GM18870 (cell line): ENCODE results near the gene GANC.

Source experiments
- ATAC-seq: cut with Tn5 transposase; IDR thresholded peaks from one replicate; pipeline ENCODE4 v1.9.1; 2021; ENCODE audit warnings: moderate library complexity; ENCODE audit not compliant: unreplicated experiment

GANC gene

DNA sequence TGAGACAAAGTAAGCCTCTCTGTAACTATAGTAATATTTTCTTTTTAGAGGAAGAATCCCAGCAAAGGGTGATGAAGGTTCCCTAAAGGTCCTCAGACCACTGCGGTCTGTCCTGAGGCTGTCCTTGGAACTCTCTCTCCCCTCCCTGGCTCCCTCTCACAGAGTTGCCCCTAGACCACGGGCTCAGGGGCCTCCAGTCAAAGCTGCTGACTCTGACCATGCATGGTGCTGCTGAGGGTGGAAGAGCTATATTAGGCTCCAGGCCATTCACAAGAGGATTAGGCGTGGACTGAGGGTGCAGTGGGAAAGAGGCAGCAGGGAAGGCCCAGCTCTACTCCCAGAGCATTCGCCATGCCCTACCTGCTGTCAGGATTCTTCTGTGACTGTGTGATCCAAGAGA is 100.9 kb downstream of the GANC start:
- no peak for ATAC-seq

DNA sequence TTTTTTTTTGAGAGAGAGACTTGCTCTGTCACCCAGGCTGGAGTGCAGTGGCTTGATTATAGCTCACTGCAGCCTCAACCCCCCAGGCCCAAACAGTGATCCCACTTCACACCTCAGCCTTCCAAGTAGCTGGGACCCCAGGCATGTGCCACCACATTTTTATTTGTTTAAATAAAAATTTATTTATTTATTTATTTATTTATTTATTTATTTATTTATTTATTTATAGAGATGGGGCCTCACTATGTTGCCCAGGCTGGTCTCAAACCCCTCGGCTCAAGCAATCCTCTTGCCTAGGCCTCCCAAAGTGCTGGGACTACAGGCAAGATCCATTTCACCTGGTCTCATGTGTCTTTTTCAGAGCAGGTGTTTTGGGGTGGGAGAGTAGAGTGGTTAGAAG is 101.8 kb downstream of the GANC start:
- no peak for ATAC-seq

DNA sequence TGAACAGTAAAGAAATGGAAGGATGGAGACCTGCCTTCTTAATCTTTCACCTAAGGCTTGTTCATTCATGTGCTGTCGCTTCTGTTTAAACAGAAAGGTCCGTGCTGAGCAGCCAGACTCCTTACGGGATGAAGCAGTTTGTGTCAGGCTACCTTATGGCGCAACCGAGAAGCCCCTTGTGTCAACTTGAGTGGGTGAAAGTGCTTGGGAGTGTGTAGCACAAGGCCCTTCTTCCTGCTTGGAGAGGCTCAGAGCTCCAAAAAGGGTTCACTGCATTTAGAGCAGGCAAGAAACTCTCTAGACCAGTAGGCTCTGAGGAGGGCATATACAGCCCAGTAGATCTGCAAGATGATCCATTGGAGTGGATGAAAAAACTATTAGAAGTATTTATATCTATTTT is 102.3 kb downstream of the GANC start:
- no peak for ATAC-seq

DNA sequence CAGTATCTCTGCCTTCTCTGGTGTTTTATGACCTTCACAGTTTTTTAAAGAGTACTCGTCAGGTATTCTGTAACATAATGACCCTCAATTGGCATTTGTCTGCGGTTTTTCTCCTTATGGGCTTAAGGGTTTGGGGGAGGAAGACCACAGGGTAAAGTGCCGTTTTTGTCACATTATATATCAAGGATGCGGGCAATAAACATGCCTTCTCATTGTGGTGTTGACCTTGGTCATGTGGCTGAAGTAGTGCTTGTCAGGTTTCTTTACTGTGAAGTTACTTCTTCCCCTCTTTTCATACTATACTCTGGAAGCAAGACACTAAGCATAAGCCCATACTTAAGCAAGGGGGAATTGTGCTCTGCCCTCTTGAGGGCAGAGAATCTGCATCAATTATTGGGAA is 102.9 kb downstream of the GANC start:
- ATAC-seq: no peak

DNA sequence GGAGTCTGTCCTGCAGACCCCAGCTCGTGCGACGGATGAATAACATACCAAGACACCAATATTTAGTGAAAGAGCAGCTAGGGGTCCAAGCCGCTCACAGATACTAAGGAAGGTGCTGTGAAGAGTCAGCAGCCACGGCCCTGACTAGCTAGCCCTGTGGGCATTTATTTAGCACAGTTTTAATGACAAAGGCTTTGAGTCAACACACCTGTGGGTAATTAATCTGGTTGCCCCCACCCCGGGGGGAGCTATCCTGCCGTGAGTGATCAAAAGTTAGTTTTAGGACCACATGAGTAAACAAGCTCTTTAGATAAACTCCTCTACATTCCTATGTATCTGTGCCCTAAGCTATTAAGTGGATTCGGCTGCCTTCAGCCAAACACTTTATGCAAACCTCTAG is 105.0 kb downstream of the GANC start:
- ATAC-seq: no peak

DNA sequence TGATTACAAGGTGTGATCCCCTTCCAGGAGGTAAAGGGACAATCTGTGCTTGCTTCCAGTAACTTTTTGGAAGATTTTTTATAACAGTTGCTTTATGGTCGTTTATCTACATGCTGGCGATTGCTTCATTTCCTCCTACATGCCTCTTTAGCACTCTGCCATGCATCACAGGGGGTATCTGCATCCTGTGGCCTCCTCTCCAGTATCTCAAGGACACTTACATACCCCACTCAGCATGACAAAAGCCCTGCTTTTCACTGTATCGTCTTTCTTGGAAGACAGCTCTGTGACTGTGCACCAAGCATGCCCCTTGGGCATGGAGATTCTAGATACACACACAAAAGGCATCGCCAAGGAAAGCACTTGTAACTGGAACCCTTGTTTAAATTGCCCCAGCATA is 111.6 kb downstream of the GANC start:
- no peak for ATAC-seq

DNA sequence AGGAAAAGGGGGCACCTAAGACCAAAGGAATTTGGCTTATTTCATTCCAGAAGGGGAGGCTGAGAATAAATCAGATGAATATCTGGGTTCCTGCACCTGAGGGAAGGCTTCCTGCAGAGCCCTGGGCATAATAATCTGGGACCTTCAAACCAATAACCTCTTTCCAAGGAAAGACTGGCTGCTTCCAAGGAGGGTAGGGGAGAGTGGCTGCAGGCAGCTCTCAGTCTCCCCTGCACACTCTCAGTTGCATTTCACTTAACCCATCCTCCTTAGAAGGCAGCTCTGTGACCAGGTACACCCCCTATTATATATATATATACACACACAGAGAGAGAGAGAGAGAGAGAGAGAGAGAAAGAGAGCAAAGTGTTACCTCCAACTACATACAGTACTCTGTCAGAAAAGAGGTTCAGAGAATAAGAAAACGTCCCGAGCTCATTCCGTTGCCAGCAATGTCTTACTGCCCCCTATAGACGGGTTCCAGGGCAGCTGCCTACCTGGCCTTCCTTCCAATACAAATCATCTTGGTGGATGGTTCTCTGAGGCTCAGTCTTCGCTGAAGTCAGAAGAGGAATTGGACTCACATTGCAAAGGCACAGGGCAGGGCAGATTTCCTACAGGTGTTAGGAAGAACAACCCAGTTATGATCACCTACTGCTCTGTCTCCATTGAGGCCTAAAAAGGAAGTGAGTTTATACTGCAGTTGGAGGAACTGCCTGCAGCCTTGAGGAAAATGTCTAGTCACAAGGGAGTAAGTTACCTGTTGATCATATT is 112.4 kb downstream of the GANC start:
- ATAC-seq: no peak

DNA sequence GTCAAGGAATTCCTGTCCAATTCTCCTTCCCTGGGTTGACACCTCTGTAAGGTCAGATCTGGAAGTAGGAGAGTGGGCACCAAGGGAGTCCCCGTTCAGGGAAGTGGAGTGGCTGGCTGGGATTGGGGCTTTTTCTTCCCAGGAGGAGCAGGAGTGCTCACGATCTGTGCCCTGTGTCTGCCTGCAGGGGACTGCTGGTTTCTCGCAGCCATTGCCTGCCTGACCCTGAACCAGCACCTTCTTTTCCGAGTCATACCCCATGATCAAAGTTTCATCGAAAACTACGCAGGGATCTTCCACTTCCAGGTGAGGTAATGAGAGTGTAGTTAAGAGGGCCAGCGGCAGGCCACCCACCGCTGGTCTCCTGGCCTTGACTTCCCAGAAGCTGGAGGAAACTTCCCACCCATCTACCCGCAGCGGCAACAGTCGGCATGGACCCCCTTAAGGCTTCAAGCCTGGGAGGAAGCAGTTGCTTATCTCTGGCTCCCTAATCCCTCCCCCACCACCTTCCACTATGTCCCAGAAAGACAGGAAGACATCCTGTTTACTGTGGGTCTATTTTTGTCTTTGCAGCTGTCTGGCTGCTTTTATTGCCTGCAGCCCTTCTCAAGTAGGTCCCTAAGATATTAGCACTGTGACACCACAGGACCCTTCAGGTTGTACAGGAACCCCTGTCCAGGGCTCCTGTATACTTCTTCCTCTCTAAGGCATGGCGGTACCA is 113.1 kb downstream of the GANC start:
- ATAC-seq: no peak

DNA sequence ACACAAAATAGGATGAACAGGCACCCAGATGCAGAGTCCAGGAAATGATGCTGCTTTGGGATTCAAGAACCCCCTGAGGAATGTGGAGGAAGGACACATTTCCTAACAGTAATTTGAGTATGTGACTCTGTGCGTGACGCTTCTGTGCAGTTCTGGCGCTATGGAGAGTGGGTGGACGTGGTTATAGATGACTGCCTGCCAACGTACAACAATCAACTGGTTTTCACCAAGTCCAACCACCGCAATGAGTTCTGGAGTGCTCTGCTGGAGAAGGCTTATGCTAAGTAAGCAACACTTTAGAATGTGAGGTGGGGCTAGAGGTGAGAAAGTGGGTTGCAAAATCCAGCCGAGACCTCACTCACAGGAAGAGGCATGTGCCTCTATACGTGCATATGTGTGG is 114.6 kb downstream of the GANC start:
- ATAC-seq: no peak

DNA sequence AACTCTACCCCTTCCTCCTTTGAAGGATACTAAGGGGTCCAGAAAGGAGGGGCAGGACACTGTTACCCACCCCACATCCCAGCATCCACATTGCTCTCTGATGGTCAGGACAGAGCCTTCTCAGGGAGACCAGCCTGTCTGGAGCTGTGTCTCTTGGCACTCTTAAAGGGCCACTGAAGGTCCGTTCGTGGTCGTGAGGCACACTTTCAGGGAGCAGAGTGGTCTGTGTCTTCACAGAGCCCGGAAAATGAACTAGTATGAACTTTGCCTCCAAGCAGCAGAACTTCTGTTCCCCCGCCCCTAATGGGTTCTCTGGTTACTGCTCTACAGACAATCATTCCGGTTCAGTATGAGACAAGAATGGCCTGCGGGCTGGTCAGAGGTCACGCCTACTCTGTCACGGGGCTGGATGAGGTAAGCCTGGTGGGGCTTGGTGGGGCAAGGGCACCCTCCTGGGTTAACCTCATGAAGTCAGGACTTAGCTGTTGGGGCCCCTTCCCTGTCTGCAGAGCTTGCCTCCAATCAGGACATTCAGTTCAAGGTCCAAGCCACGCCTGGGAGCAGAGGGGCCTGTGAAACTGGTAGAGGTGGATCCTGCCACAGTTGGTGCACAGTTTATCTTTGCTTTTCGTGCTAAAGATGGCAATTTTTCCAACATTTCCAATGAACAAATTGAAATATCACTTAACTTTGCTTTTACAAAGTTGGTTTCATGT is 119.5 kb downstream of the GANC start:
- no peak for ATAC-seq

DNA sequence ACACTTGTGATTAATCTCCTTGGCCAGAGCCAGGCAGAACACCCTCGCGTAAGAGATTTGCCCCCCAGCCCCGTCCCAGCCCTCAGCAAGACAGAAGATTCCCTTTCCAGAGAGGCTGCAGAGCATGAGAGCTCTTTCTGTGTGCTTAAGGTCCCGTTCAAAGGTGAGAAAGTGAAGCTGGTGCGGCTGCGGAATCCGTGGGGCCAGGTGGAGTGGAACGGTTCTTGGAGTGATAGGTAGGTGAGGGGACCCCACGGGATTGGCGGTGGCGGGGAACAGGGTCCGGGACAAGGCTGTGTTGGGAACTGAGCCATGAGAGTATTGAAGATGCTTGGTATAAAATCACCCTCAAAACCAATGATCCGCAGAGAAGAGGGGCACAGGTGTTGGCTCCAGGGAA is 121.1 kb downstream of the GANC start:
- ATAC-seq: no peak

DNA sequence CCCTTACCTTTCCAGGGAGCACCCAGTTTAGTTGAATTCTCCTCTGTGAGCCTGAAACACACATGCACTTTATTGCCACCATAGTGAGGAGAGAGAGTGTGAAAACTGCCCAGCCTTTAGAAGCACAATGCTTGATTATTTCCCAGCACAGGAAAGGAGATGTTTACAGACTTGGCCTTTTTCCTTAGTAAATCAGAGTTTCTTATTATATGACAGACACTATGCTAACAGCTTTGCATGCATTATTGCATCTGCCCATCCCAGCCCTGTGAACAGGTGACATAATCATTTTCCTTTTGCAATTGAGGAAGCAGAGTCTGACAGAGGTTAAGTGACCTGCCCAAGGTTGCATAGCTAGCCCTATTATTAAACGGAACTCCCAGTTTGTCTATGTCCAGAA is 122.8 kb downstream of the GANC start:
- no peak for ATAC-seq

DNA sequence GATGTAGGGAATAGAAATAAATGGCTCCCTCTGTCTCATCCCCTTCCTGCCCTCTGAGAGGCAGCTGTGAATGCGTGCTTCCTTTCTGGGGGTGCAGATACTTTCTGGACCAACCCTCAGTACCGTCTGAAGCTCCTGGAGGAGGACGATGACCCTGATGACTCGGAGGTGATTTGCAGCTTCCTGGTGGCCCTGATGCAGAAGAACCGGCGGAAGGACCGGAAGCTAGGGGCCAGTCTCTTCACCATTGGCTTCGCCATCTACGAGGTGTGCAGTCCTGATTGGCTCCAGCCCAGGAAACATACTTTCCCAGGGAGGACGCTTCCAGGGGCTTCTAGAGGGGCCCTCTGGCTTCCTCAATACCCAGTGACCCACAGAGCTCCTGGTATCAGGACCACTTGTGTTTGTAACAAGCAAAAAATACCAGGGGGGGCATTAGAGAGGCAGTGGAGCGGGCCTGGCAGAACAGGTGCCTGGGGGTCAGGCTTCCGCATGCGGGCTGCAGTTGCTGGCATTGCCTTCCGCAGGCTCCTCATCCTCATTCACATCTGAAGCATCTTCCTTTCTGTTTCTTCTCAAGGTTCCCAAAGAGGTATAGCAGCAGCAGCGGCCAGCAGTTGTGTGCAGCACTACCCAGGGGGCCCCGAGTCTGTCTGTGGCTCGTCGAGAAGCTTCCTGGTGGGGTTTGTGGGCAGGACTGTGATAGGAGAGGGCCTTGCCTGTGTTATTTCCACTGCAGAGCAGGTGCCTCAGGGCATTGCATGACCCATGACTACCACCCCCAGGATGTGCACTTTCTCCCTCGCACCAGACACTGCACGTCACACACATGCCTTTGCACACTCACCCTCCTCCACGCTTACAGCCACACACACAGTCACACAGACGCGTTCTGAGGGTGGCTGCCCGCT is 128.8 kb downstream of the GANC start:
- no peak for ATAC-seq

DNA sequence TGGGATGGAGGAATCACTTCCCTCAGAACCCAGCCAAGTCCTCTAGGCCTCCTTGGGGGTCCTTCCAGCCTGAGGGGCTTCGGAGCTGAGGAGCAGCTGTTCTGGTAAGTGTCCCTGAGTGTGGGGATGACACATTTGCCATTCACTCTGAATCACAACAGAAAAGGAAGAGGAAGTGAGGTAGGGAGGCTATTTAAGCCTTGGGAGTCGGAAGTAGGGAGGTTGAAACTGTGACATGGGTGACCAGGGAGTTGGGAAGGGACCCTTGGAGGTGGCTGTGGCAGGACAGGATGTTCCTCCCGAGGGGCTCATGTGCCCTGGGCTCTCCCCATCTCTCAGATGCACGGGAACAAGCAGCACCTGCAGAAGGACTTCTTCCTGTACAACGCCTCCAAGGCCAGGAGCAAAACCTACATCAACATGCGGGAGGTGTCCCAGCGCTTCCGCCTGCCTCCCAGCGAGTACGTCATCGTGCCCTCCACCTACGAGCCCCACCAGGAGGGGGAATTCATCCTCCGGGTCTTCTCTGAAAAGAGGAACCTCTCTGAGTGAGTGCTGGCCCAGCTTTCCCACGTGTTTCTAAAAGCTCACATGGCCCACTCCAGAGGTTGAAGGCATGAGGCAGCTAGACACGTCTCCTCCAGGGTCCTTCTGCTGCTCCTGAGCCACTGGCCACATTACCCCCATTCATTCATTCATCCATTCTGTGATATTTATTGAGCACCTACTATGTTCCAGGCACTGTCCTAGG is 129.6 kb downstream of the GANC start:
- ATAC-seq: no peak

DNA sequence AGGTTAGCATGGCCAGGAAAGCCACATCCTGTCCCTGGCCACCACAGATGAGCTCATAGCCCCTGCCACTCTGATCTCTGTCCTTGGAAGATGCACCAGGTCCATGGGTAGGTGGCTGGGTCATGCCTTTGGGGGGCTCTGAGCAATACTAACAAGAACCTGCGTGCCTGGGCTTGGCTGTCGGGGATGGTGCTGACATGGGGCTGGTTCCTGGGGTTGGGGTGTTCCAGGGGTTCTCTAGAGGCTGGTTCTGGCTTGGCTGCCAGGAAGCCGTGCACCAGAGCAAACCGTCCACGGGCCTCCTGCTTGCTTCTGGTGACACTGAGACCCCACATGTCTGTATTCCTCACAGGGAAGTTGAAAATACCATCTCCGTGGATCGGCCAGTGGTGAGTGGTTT is 130.4 kb downstream of the GANC start:
- no peak for ATAC-seq

DNA sequence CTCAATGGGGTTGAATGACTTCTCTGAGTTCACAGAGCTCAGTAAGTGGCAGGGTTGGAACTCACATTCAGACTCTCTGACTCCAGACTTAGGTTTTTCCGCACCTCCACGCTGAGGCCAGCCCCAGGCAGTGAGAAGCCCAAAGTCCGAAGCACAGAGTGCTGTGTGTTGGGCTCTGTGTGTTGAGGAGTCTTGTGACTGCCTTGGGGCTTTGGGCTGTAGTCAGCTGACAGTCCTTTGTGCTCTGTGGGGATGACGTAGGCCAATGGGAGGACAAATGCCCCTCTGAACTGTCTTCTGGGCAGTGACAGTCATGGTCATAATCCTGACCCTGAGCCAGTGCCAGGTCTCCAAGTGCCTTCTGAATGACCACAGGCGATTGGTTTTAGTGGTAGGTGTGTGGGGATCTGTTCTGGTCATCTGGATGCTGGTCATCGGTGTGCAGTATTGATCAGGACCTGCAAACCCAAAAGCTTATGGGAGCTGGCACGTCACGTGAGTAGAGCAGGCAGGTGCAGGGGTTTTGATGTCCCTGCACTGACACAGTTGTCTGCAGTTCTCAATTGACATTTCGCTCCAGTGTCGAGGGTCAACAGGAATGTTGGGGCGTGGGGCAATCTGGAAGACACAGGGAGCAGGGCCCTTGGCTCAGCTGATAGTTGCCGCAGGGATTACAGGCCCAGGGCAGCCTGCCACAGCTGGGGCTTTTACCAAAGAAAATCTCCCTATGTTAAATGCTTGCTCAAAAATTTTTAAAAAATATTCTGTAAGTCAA is 131.6 kb downstream of the GANC start:
- no peak for ATAC-seq

DNA sequence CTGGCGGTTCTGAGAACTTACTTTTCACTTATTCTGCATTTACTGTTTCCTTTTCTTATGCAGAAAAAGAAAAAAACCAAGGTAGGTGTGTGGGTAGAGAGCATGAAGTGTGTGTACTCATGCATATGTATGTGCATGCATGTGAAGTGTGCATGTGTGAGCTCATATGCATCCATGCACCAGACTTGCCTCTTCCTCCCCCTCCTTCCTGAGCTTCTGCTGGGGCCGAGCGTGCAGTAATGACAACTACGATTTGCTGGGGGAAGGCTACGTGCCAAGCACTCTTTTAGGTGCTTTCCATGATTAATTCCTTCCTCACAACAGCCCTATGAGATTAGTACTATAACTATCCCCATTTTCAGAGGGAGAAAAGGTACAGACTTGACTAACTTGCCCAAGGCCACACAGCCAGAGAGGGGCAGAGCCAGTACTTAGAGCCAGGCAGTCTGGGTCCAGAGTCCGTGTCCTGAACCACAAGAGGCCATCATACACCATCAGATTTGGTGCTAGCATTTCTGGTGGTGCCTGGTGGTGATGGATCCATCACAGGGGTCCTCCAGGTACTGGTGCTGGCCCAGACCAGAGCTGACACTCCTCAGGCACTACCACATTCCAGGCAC is 133.0 kb downstream of the GANC start:
- ATAC-seq: no peak
